H9 (cell line): ENCODE data around the gene CLUH. TPM values are rescaled to one million over a fixed set of nuclear protein-coding genes. Genes with fewer than 3 reads are reported as not detected.

Experiments used
- DNase-seq: peaks from one replicate; pipeline ENCODE4 v3.0.0-alpha.2; 2017
- H2AFZ ChIP-seq: one replicate; pipeline ENCODE4 v1.6.1; 2013; ENCODE audit warnings: mild to moderate bottlenecking, low read length, control low read depth, moderate library complexity
- H2AK5ac ChIP-seq: 2 replicates; pipeline ENCODE4 v1.6.1; 2013; ENCODE audit warnings: low read length, control low read depth, mixed read lengths; ENCODE audit not compliant: insufficient read length
- H2BK120ac ChIP-seq: one replicate; pipeline ENCODE4 v1.6.1; 2013; ENCODE audit warnings: low read depth, mild to moderate bottlenecking, low read length, control low read depth, inconsistent platforms; ENCODE audit not compliant: poor library complexity, severe bottlenecking
- H2BK12ac ChIP-seq: 2 replicates; pipeline ENCODE4 v1.6.1; 2013; ENCODE audit warnings: low read length, control low read depth, mixed read lengths, low read depth; ENCODE audit not compliant: insufficient read length
- H2BK15ac ChIP-seq: 2 replicates; pipeline ENCODE4 v1.6.1; 2013; ENCODE audit warnings: low read depth, low read length, control low read depth
- H2BK20ac ChIP-seq: one replicate; pipeline ENCODE4 v1.6.1; 2013; ENCODE audit warnings: low read depth, mild to moderate bottlenecking, low read length, control low read depth, inconsistent platforms; ENCODE audit not compliant: poor library complexity, severe bottlenecking
- H2BK5ac ChIP-seq: 2 replicates; pipeline ENCODE4 v1.6.1; 2013; ENCODE audit warnings: low read length, control low read depth, mixed read lengths; ENCODE audit not compliant: insufficient read length
- H3K14ac ChIP-seq: 2 replicates; pipeline ENCODE4 v1.6.1; 2013; ENCODE audit warnings: low read length, control low read depth; ENCODE audit not compliant: insufficient read depth
- H3K18ac ChIP-seq: 2 replicates; pipeline ENCODE4 v1.6.1; 2013; ENCODE audit warnings: low read depth, mild to moderate bottlenecking, mixed read lengths, low read length, control low read depth; ENCODE audit not compliant: insufficient read length
- H3K23ac ChIP-seq: 2 replicates; pipeline ENCODE4 v1.6.1; 2013; ENCODE audit warnings: low read length, control low read depth, mixed read lengths, low read depth; ENCODE audit not compliant: insufficient read length
- H3K23me2 ChIP-seq: 2 replicates; pipeline ENCODE4 v1.6.1; 2013; ENCODE audit warnings: low read depth, mild to moderate bottlenecking, mixed read lengths, low read length, control low read depth; ENCODE audit not compliant: insufficient read length, poor library complexity, severe bottlenecking
- H3K27ac ChIP-seq: 2 replicates; pipeline ENCODE4 v1.5.1; 2013; ENCODE audit warnings: low read length, control low read depth, mixed read lengths, low read depth; ENCODE audit not compliant: insufficient read length
- H3K27me3 ChIP-seq: 2 replicates; pipeline ENCODE4 v1.6.1; 2013; ENCODE audit warnings: low read length, control low read depth, inconsistent platforms; ENCODE audit not compliant: insufficient read depth
- H3K4ac ChIP-seq: 2 replicates; pipeline ENCODE4 v1.6.1; 2013; ENCODE audit warnings: low read depth, mild to moderate bottlenecking, control low read depth, inconsistent platforms, low read length, moderate library complexity
- H3K4me1 ChIP-seq: 2 replicates; pipeline ENCODE4 v1.6.1; 2013; ENCODE audit warnings: low read length, control low read depth, inconsistent platforms; ENCODE audit not compliant: insufficient read depth
- H3K4me2 ChIP-seq: 2 replicates; pipeline ENCODE4 v1.6.1; 2013; ENCODE audit warnings: low read length, control low read depth, mixed read lengths; ENCODE audit not compliant: insufficient read length, insufficient read depth
- H3K56ac ChIP-seq: 2 replicates; pipeline ENCODE4 v1.6.1; 2013; ENCODE audit warnings: low read depth, mild to moderate bottlenecking, mixed read lengths, low read length, control low read depth; ENCODE audit not compliant: insufficient read length
- H3K79me1 ChIP-seq: 2 replicates; pipeline ENCODE4 v1.6.1; 2013; ENCODE audit warnings: low read depth, mild to moderate bottlenecking, moderate library complexity, low read length, control low read depth, inconsistent platforms; ENCODE audit not compliant: insufficient read depth, poor library complexity, severe bottlenecking
- H3K79me2 ChIP-seq: 2 replicates; pipeline ENCODE4 v1.6.1; 2013; ENCODE audit warnings: low read length, control low read depth, inconsistent platforms; ENCODE audit not compliant: insufficient read depth
- H3K9ac ChIP-seq: 2 replicates; pipeline ENCODE4 v1.6.1; 2013; ENCODE audit warnings: low read length, control low read depth, mixed read lengths; ENCODE audit not compliant: insufficient read length; ENCODE audit errors: extremely low read depth
- H3K9me3 ChIP-seq: one replicate; pipeline ENCODE4 v1.6.1; 2013; ENCODE audit warnings: low read depth, low read length, inconsistent platforms; ENCODE audit not compliant: control insufficient read depth
- H3T11ph ChIP-seq: one replicate; pipeline ENCODE4 v1.6.1; 2013; ENCODE audit warnings: mild to moderate bottlenecking, low read length, control low read depth, inconsistent platforms
- H4K20me1 ChIP-seq: one replicate; pipeline ENCODE4 v1.6.1; 2013; ENCODE audit not compliant: control insufficient read depth, insufficient read length, insufficient read depth
- H4K5ac ChIP-seq: 2 replicates; pipeline ENCODE4 v1.6.1; 2013; ENCODE audit warnings: low read depth, mild to moderate bottlenecking, mixed read lengths, low read length, control low read depth; ENCODE audit not compliant: insufficient read length
- H4K8ac ChIP-seq: replicated peaks from 2 replicates; pipeline ENCODE4 v1.6.1; 2013; ENCODE audit warnings: low read length, control low read depth, mixed read lengths, low read depth; ENCODE audit not compliant: insufficient read length
- H4K91ac ChIP-seq: 2 replicates; pipeline ENCODE4 v1.6.1; 2013; ENCODE audit warnings: low read depth, mild to moderate bottlenecking, moderate library complexity, mixed read lengths, low read length, control low read depth; ENCODE audit not compliant: insufficient read length
- H3K27ac Mint-ChIP-seq, 3 experiments: 2 replicates in 2 of 3; 3 replicates in 1 of 3; pipeline ENCODE4 v1.8.0; 2020 to 2021; ENCODE audit warnings: mixed read lengths in 3 of 3, mild to moderate bottlenecking in 1 of 3, moderate library complexity in 1 of 3
- H3K27me3 Mint-ChIP-seq: 2 replicates; pipeline ENCODE4 v1.8.0; 2021; ENCODE audit warnings: low read depth, mild to moderate bottlenecking, moderate library complexity, mixed read lengths
- H3K36me3 Mint-ChIP-seq, 3 experiments: 2 replicates in 2 of 3; 3 replicates in 1 of 3; pipeline ENCODE4 v1.8.0; 2020 to 2021; ENCODE audit warnings: low read depth in 3 of 3, mixed read lengths in 3 of 3; ENCODE audit not compliant: insufficient read depth in 1 of 3
- H3K4me1 Mint-ChIP-seq, 2 experiments: 2 replicates each; pipeline ENCODE4 v1.8.0; 2020; ENCODE audit warnings: mixed read lengths in 2 of 2
- H3K4me3 Mint-ChIP-seq, 2 experiments: 2 replicates in 1 of 2; 3 replicates in 1 of 2; pipeline ENCODE4 v1.8.0; 2020 to 2021; ENCODE audit warnings: mild to moderate bottlenecking in 2 of 2, mixed read lengths in 2 of 2, moderate library complexity in 1 of 2
- H3K9me3 Mint-ChIP-seq, 2 experiments: 2 replicates in 1 of 2; 3 replicates in 1 of 2; pipeline ENCODE4 v1.8.0; 2020; ENCODE audit warnings: mild to moderate bottlenecking in 2 of 2, mixed read lengths in 2 of 2, moderate library complexity in 1 of 2
- CTCF ChIP-seq: fragments of 200-600 bp; sonication (generic); conservative IDR thresholded peaks from 3 replicates; pipeline ENCODE4 v1.8.0; 2021; ENCODE audit warnings: antibody characterized with exemption, mild to moderate bottlenecking
- WGBS: extraction: QIAGEN DNeasy Blood & Tissue Kit; methylation state at CpG from one replicate; pipeline ENCODE4 v1.1.7; 2013; ENCODE audit warnings: missing lambda C conversion rate, low lambda C conversion rate, mixed read lengths; ENCODE audit not compliant: insufficient read length; ENCODE audit errors: extremely low coverage; 5-methylcytosine and 5-hydroxymethylcytosine counted together
- total RNA-seq: library from RNA; stranded (reverse); gene quantifications from 2 replicates; pipeline ENCODE4 v1.2.1, GENCODE V29; 2021

CLUH gene
- total RNA-seq, 1 experiment from 2014 or later: 91.3 TPM

GRCh38 chr17:2649191-2649590, 62.4 kb downstream of the CLUH start:
- no peak overlapping the region for H3K23ac ChIP-seq
- H2BK120ac ChIP-seq: no peak overlapping the region
- Mint-ChIP-seq H3K27ac (no peak overlapping the region; a peak in 1 of 7 replicates), H3K4me3 (no peak overlapping the region), H3K4me1 (no peaks in the 10 kb centered on the region), H3K9me3 (peaks cover 0 to 5% of the 10 kb centered on the region in 2 experiments; a peak in 1 of 5 replicates), H3K36me3 (peaks cover 31 to 52% (median 50%) of the 10 kb centered on the region in 3 experiments), H3K27me3 (no peaks in the 10 kb centered on the region)
- H2BK12ac ChIP-seq: no peak overlapping the region
- H3K56ac ChIP-seq: no peak overlapping the region
- no peak overlapping the region for H4K91ac ChIP-seq
- no peak overlapping the region for H3T11ph ChIP-seq
- no peak overlapping the region for H4K8ac ChIP-seq
- no peak for TF ChIP-seq CTCF
- no peak overlapping the region for H2AK5ac ChIP-seq
- H3K27ac ChIP-seq: no peak overlapping the region
- H3K4me1 ChIP-seq: no peaks in the 10 kb centered on the region
- no peak overlapping the region for H2BK15ac ChIP-seq
- DNase-seq: no peak
- H3K27me3 ChIP-seq: no peaks in the 10 kb centered on the region
- H2BK5ac ChIP-seq: no peak overlapping the region
- no peak overlapping the region for H3K9ac ChIP-seq
- H3K4ac ChIP-seq: no peak overlapping the region
- no CpG with 5 or more reads among the region's 11 CpGs for WGBS
- peaks cover 3% of the 10 kb centered on the region; the same call in 1 of the 2 replicates for H3K79me2 ChIP-seq
- H3K18ac ChIP-seq: no peak overlapping the region
- H3K79me1 ChIP-seq: no peaks in the 10 kb centered on the region
- no peak overlapping the region for H3K14ac ChIP-seq
- H2AFZ ChIP-seq: no peak overlapping the region
- no peaks in the 10 kb centered on the region for H4K20me1 ChIP-seq
- no peak overlapping the region for H2BK20ac ChIP-seq
- H3K4me2 ChIP-seq: no peak overlapping the region
- no peaks in the 10 kb centered on the region for H3K23me2 ChIP-seq
- H4K5ac ChIP-seq: no peak overlapping the region
- no peaks in the 10 kb centered on the region for H3K9me3 ChIP-seq
